Measurements from ENCODE around the gene CBX3.

The CBX3 gene

DNA sequence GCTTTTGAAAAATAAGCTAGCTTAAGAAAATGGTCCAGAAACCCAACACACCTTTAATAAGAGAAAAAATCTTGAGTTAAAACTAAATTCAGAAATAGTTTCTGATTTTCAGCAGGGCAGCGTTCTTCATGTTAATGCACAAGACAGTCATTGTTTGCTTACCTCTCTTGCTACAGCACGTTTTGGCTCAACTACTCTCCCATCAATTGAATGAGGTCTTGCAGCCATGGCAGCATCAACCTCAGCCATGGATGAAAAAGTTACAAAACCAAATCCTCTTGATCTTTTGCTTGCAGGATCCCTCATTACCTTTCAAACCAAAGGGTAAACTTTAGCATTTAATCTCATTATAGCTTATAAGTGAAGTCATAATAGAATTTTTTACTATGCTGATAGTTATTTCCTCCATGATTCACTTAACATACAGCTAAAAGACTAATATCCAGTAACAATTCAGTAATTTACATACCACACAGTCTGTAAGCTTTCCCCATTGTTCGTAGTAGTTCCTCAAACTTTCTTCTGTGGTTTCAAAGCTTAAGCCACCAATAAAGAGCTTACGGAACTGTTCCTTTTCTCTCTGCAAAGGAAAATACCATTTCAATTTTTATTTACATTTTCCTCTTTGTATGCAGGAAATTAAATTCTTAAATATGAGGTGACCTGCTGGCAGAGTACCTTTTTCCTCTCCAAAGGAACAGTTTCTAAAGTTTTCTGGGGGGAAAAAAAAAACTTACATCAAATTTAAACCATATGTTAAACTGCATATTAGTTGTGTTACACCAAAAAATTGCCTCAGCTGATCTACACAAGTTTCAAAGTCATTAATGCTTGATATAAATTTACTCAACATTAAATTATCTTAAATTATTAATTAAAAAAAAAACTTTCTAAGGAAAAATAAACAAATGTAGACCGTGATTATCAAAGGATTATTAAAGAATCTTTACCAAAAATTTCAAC, 4.1 kb upstream of the CBX3 start:
- H3K79me1 ChIP-seq (ENCODE audit: low read length), result peaks cover 25% of the 10 kb centered on the region

DNA sequence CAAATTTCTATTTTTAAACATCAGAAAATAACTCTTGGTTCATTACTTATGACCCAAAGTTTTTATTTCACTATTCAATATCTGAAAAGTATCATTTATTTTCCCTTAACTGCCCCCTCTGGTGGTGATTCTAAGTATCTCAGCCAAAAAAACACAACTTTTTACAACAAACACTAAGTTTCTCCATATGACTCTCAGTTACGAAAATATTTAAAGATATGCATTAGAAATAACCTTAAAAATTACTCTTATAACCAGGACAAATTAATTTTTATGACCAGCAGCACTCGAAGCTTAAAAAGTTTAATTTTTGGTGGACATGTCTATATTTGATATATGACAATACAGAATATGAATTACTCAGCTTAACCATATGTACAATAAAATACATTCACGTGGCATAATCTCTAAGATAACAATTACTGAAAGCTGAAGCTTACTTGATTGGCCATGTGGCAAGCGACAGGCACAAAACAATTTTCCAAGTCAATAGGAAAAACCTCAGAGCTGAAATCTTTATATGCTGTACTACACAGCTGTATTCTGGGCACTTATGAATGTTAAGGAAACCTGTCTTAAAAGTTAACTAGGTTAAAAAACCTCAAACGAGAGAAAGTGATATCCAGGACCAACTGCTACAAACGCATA, 3.3 kb upstream of the CBX3 start:
- no peak overlapping the region for H2AFZ ChIP-seq (ENCODE audit: insufficient read depth, low read length, poor library complexity)
- peaks cover 26% of the 10 kb centered on the region for H3K79me1 ChIP-seq (ENCODE audit: low read length)
- H3K23ac ChIP-seq (ENCODE audit: low read length), result no peak overlapping the region
- H2BK5ac ChIP-seq (ENCODE audit: low read depth, low read length, poor library complexity), result no peak overlapping the region
- no peak overlapping the region for H4K12ac ChIP-seq (ENCODE audit: low read depth, low read length)
- no peak overlapping the region for H2BK12ac ChIP-seq (ENCODE audit: low read length)
- peak overlapping the region; percentile 78 for H3K9ac ChIP-seq (ENCODE audit: low read length)
- peak in 1 of 2 donors; percentile 82 for DNase-seq
- peaks cover 13 to 26% of the 10 kb centered on the region in 2 experiments for H3K36me3 ChIP-seq (ENCODE audit: control insufficient read depth in 1 of 2, insufficient read depth in 2 of 2, low read length in 2 of 2)
- H2AK5ac ChIP-seq (ENCODE audit: low read length), result no peak overlapping the region
- H2BK120ac ChIP-seq (ENCODE audit: insufficient read depth, low read length, poor library complexity), result no peak overlapping the region
- H3K9me3 ChIP-seq (ENCODE audit: insufficient read depth, low read depth, low read length), result no peaks in the 10 kb centered on the region
- peak overlapping the region; percentile 54 for H3K4me3 ChIP-seq (ENCODE audit: low read depth, low read length)
- no CpG with 5 or more reads among the region's 6 CpGs for WGBS (ENCODE audit: extremely low coverage, insufficient coverage, insufficient read length)
- H4K91ac ChIP-seq (ENCODE audit: low read depth, low read length), result no peak overlapping the region
- peaks cover 34% of the 10 kb centered on the region for H3K79me2 ChIP-seq (ENCODE audit: control insufficient read depth, insufficient read depth, low read length, poor library complexity)
- no peaks in the 10 kb centered on the region for H3K4me1 ChIP-seq (ENCODE audit: control insufficient read depth in 1 of 2, insufficient read depth in 2 of 2, low read length in 2 of 2)
- no peak overlapping the region for H3K18ac ChIP-seq (ENCODE audit: low read length)
- H3K27me3 ChIP-seq (ENCODE audit: insufficient read depth, low read length), result no peaks in the 10 kb centered on the region
- no peak overlapping the region for H3K14ac ChIP-seq (ENCODE audit: low read length)
- H3K4me2 ChIP-seq (ENCODE audit: low read length), result peak overlapping the region; percentile 82
- no peak overlapping the region for H3K27ac ChIP-seq (ENCODE audit: low read depth, low read length)
- H3K4ac ChIP-seq (ENCODE audit: low read depth, low read length), result peak overlapping the region; percentile 73
- H4K8ac ChIP-seq (ENCODE audit: low read depth, low read length), result no peak overlapping the region

More for the DNA sequence above, 4.1 kb upstream of the CBX3 start:
- peaks cover 13 to 28% of the 10 kb centered on the region in 2 experiments for H3K36me3 ChIP-seq (ENCODE audit: control insufficient read depth in 1 of 2, insufficient read depth in 2 of 2, low read length in 2 of 2)
- peak overlapping the region; percentile 51 for H3K4me2 ChIP-seq (ENCODE audit: low read length)
- peak overlapping the region; percentile 86 for H3K4ac ChIP-seq (ENCODE audit: low read depth, low read length)
- H3K9ac ChIP-seq (ENCODE audit: low read length), result no peak overlapping the region
- no peak overlapping the region for H3K27ac ChIP-seq (ENCODE audit: low read depth, low read length)
- no peak overlapping the region for H2AFZ ChIP-seq (ENCODE audit: insufficient read depth, low read length, poor library complexity)
- H4K8ac ChIP-seq (ENCODE audit: low read depth, low read length), result no peak overlapping the region
- H2AK5ac ChIP-seq (ENCODE audit: low read length), result no peak overlapping the region
- H2BK120ac ChIP-seq (ENCODE audit: insufficient read depth, low read length, poor library complexity), result no peak overlapping the region
- no CpG with 5 or more reads among the region's 5 CpGs for WGBS (ENCODE audit: extremely low coverage, insufficient coverage, insufficient read length)
- no peaks in the 10 kb centered on the region for H3K9me3 ChIP-seq (ENCODE audit: insufficient read depth, low read depth, low read length)
- H4K12ac ChIP-seq (ENCODE audit: low read depth, low read length), result no peak overlapping the region
- H2BK5ac ChIP-seq (ENCODE audit: low read depth, low read length, poor library complexity), result no peak overlapping the region
- H3K18ac ChIP-seq (ENCODE audit: low read length), result no peak overlapping the region
- H4K91ac ChIP-seq (ENCODE audit: low read depth, low read length), result no peak overlapping the region
- no peaks in the 10 kb centered on the region for H3K4me1 ChIP-seq (ENCODE audit: control insufficient read depth in 1 of 2, insufficient read depth in 2 of 2, low read length in 2 of 2)
- H3K4me3 ChIP-seq (ENCODE audit: low read depth, low read length), result no peak overlapping the region
- no peak for DNase-seq
- peaks cover 33% of the 10 kb centered on the region for H3K79me2 ChIP-seq (ENCODE audit: control insufficient read depth, insufficient read depth, low read length, poor library complexity)
- H3K27me3 ChIP-seq (ENCODE audit: insufficient read depth, low read length), result no peaks in the 10 kb centered on the region
- no peak overlapping the region for H3K14ac ChIP-seq (ENCODE audit: low read length)
- H3K23ac ChIP-seq (ENCODE audit: low read length), result no peak overlapping the region
- H2BK12ac ChIP-seq (ENCODE audit: low read length), result no peak overlapping the region

GRCh38 chr7:26198781-26199169, 2.8 kb upstream of the CBX3 start:
- H3K18ac ChIP-seq (ENCODE audit: low read length), result no peak overlapping the region
- no peak overlapping the region for H4K12ac ChIP-seq (ENCODE audit: low read depth, low read length)
- no peak for DNase-seq
- H3K4me3 ChIP-seq (ENCODE audit: low read depth, low read length), result peak overlapping the region; percentile 100
- H3K27ac ChIP-seq (ENCODE audit: low read depth, low read length), result no peak overlapping the region
- no peak overlapping the region for H2BK120ac ChIP-seq (ENCODE audit: insufficient read depth, low read length, poor library complexity)
- H3K4me2 ChIP-seq (ENCODE audit: low read length), result peak overlapping the region; percentile 82
- H2AK5ac ChIP-seq (ENCODE audit: low read length), result no peak overlapping the region
- no peak overlapping the region for H2AFZ ChIP-seq (ENCODE audit: insufficient read depth, low read length, poor library complexity)
- H3K27me3 ChIP-seq (ENCODE audit: insufficient read depth, low read length), result no peaks in the 10 kb centered on the region
- no peaks in the 10 kb centered on the region for H3K4me1 ChIP-seq (ENCODE audit: control insufficient read depth in 1 of 2, insufficient read depth in 2 of 2, low read length in 2 of 2)
- H3K9me3 ChIP-seq (ENCODE audit: insufficient read depth, low read depth, low read length), result no peaks in the 10 kb centered on the region
- no peak overlapping the region for H2BK12ac ChIP-seq (ENCODE audit: low read length)
- peaks cover 34% of the 10 kb centered on the region for H3K79me2 ChIP-seq (ENCODE audit: control insufficient read depth, insufficient read depth, low read length, poor library complexity)
- peaks cover 26% of the 10 kb centered on the region for H3K79me1 ChIP-seq (ENCODE audit: low read length)
- no peak overlapping the region for H4K91ac ChIP-seq (ENCODE audit: low read depth, low read length)
- H3K4ac ChIP-seq (ENCODE audit: low read depth, low read length), result peak overlapping the region; percentile 78
- peak overlapping the region; percentile 54 for H3K9ac ChIP-seq (ENCODE audit: low read length)
- peaks cover 11 to 22% of the 10 kb centered on the region in 2 experiments for H3K36me3 ChIP-seq (ENCODE audit: control insufficient read depth in 1 of 2, insufficient read depth in 2 of 2, low read length in 2 of 2)
- no CpG with 5 or more reads among the region's 7 CpGs for WGBS (ENCODE audit: extremely low coverage, insufficient coverage, insufficient read length)
- no peak overlapping the region for H2BK5ac ChIP-seq (ENCODE audit: low read depth, low read length, poor library complexity)
- H3K23ac ChIP-seq (ENCODE audit: low read length), result no peak overlapping the region
- H3K14ac ChIP-seq (ENCODE audit: low read length), result no peak overlapping the region
- H4K8ac ChIP-seq (ENCODE audit: low read depth, low read length), result no peak overlapping the region

- peak overlapping the region; percentile 27 for H2BK12ac ChIP-seq (ENCODE audit: low read length)
- H3K27ac ChIP-seq (ENCODE audit: low read depth, low read length), result peak overlapping the region; percentile 93
- WGBS (ENCODE audit: extremely low coverage, insufficient coverage, insufficient read length), result no CpG with 5 or more reads among the region's 36 CpGs
- peak overlapping the region; percentile 91 for H4K8ac ChIP-seq (ENCODE audit: low read depth, low read length)
- peak overlapping the region; percentile 94 for H4K91ac ChIP-seq (ENCODE audit: low read depth, low read length)
- H2BK5ac ChIP-seq (ENCODE audit: low read depth, low read length, poor library complexity), result peak overlapping the region; percentile 92
- peak overlapping the region; percentile 99 for H3K4ac ChIP-seq (ENCODE audit: low read depth, low read length)
- peak overlapping the region; percentile 38 for H2BK120ac ChIP-seq (ENCODE audit: insufficient read depth, low read length, poor library complexity)
- peaks cover 30% of the 10 kb centered on the region for H3K79me2 ChIP-seq (ENCODE audit: control insufficient read depth, insufficient read depth, low read length, poor library complexity)
- H3K36me3 ChIP-seq (ENCODE audit: control insufficient read depth in 1 of 2, insufficient read depth in 2 of 2, low read length in 2 of 2), result peaks cover 5 to 15% of the 10 kb centered on the region in 2 experiments
- H3K4me1 ChIP-seq (ENCODE audit: control insufficient read depth in 1 of 2, insufficient read depth in 2 of 2, low read length in 2 of 2), result no peaks in the 10 kb centered on the region
- peak overlapping the region; percentile 93 for H3K18ac ChIP-seq (ENCODE audit: low read length)
- H3K9ac ChIP-seq (ENCODE audit: low read length), result peak overlapping the region; percentile 95
- no peak overlapping the region for H3K23ac ChIP-seq (ENCODE audit: low read length)
- H3K9me3 ChIP-seq (ENCODE audit: insufficient read depth, low read depth, low read length), result no peaks in the 10 kb centered on the region
- H3K27me3 ChIP-seq (ENCODE audit: insufficient read depth, low read length), result no peaks in the 10 kb centered on the region
- H3K79me1 ChIP-seq (ENCODE audit: low read length), result peaks cover 26% of the 10 kb centered on the region
- peak overlapping the region; percentile 100 for H3K4me3 ChIP-seq (ENCODE audit: low read depth, low read length)
- peak overlapping the region; percentile 33 for H3K4me2 ChIP-seq (ENCODE audit: low read length)
- H3K14ac ChIP-seq (ENCODE audit: low read length), result peak overlapping the region; percentile 93
- peak overlapping the region; percentile 94 for H2AK5ac ChIP-seq (ENCODE audit: low read length)
- H4K12ac ChIP-seq (ENCODE audit: low read depth, low read length), result peak overlapping the region; percentile 86
- DNase-seq, result peak; percentile 41 to 61
- H2AFZ ChIP-seq (ENCODE audit: insufficient read depth, low read length, poor library complexity), result no peak overlapping the region
Observed at GRCh38 chr7:26199301-26200037, 2.1 kb upstream of the CBX3 start.
